Right renal pelvis (tissue), 4 donors: ENCODE results near the gene MEI4. TPM values are rescaled to one million over a fixed set of nuclear protein-coding genes. Genes with fewer than 3 reads are reported as not detected.
"Not testable (repeated sequence)": the region's sequence is repeated elsewhere in the genome, so short reads cannot be mapped to it uniquely, and the experiment has no call there.

ENCODE experiments used
- DNase-seq, 4 donors: peaks; one replicate each; pipeline ENCODE4 v3.0.0-alpha.2; 2013; ENCODE audit warnings: low read depth in 4 of 4, low spot score in 3 of 4, missing footprints in 1 of 4
- polyA plus RNA-seq, 4 donors: library from polyadenylated mRNA; unstranded; fragments of 120-200 nt; gene quantifications; one replicate each; pipeline ENCODE4 v1.2.1, GENCODE V29; 2013; ENCODE audit not compliant: insufficient read length in 4 of 4

Gene MEI4, protein sequence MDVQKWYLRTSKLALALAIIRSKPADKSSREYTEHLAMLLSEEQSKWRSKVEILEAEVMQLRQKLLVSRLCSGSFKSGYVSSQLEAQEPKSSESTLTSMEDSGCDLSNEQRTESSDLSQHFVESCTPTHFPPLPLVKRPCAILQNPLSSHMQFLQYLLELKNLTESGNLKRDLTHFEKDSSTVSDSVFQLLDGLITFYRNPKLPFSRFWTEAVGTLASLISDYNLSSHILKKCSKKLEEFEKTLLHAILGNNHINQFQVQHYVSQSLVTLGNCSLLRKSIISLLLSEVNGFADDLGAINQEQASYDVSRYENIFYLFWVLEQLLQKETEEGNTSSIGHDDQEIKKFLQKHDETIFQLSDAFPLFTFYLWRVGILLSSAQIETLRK
- 1 to 10 TPM; 1.6 to 2.7 (median 2.0) TPM for polyA plus RNA-seq

DNA sequence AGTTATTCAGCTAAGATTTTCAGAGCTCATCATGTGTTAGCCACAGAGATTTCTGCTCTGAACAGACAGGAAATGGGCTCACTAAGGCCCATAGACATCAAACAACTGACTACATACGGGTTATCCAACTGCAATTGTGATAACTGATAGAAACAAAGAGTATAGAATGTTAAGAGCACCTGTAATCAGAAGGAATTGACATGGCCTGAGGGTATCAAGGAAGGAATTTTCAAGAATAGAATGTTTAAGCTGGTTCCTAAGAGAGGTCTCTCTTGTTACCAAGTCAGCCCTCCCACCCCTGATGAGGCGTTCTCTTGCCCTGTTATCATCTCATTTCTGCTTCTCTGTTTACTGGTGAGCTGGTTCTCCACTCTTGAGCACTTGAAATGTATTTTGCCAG, at the start of gene MEI4:
MEI4 (plus strand) TSS at position 301 of the 400 bp plus-strand sequence. CDS start 37,633 bp downstream, outside the sequence.
- no peak for DNase-seq

DNA sequence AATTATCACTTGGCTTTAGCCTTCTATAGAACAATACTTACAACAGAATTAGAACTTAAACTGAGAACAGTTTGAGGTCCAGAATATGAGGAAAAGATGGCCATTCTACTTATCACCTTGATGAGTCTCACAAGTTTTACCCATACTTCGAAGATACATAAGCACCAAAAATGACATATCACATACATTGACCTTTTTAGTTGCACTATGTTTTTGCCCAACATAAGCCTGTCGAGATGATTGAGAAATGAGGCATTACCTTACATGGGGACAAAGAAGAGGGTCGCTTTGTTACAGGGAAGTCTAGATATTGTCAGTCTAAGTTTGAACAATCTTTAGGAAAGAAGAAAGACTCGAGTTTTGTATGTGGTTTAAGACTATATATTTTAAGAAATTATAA, 48.4 kb upstream of the MEI4 start:
- no peak for DNase-seq

GRCh38 chr6:77607004-77607403, 45.8 kb upstream of the MEI4 start:
- no peak for DNase-seq

GRCh38 chr6:77609106-77609505, 43.7 kb upstream of the MEI4 start:
- no peak for DNase-seq

DNA sequence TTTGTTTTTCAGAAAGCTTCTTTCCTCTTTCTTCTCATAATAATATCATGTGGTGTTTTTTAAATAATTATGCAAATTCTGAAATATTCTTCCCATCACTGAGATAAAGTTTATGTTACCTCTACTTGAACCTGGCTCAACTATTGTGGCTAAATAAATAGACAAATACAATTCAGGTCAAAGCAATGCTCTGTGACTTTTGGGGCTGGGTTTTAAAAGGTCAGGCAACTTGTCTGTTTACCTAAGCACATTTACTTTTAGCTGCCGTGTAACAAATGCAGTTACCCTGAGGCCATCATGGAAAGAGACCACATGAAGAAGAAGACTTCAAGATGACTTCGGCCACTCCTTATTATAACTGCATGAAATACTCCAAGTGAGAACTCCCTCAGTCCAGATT, 33.7 kb upstream of the MEI4 start:
- no peak for DNase-seq

DNA sequence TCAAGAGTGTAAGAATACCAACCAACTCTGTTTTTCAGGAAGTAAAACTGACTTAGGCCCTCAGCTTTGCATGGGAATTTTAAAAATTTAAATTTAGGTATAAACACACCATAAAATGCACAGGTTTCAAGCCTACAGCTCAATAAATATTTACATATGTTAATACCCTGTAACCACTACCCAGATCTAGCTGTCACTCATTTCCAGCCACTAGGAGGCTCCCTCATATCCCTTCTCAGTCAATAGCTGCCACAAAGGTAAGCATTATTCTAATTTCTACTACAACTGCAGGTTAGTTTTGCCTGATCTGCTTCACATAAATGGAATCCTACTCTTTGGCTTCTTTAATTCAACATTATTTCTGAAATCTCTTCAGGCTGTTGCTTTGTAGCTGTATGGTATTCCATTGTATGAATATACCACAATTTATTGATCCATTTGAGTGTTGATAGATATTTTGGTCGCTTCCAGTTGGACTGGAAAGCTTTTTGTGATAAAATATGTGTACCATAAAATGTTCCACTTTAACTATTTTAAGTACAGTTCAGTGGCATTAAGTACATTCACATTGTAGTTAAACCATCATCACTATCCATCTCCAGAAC, 32.5 kb upstream of the MEI4 start:
- no peak for DNase-seq

- DNase-seq: no peak
Measured at GRCh38 chr6:77624515-77624914, 28.3 kb upstream of the MEI4 start.

DNA sequence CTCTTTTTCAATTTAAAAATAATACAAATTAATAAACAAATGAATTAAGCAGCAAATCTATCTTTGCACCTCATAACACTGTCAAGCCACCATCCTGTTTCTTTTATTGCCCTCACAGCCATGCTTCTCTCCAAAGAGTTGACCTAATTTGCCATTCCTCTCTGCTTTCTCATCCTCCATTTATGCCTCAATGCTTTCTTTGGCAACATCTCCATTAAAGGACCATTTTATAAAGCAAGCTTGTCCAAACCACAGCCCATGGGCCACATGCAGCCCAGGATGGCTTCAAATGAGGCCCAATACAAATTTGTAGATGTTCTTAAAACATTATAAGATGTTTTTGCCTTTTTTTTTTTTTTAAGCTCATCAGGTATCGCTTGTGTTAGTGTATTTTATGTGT, 26.4 kb upstream of the MEI4 start:
- no peak for DNase-seq

- DNase-seq: no peak
Measured at GRCh38 chr6:77630014-77630413, 22.8 kb upstream of the MEI4 start.

DNA sequence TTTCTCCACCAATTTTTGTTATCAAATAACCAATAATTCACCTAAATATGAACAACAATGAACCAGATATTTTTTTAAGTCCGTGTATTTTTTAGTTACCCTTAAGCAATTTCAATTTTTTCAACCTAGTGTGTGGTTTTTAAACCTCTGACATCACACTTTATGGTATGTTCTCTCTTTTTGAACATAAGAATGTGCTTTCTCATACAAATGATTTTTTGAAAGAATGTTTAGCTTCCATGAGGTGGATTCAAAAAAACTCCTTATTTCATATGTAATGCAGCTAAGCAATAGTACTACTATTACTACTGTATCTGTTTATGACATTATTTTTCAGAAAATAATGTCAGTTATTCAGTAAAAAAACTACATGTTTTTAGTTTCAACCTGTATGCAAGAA, 19.4 kb upstream of the MEI4 start:
- no peak for DNase-seq

DNA sequence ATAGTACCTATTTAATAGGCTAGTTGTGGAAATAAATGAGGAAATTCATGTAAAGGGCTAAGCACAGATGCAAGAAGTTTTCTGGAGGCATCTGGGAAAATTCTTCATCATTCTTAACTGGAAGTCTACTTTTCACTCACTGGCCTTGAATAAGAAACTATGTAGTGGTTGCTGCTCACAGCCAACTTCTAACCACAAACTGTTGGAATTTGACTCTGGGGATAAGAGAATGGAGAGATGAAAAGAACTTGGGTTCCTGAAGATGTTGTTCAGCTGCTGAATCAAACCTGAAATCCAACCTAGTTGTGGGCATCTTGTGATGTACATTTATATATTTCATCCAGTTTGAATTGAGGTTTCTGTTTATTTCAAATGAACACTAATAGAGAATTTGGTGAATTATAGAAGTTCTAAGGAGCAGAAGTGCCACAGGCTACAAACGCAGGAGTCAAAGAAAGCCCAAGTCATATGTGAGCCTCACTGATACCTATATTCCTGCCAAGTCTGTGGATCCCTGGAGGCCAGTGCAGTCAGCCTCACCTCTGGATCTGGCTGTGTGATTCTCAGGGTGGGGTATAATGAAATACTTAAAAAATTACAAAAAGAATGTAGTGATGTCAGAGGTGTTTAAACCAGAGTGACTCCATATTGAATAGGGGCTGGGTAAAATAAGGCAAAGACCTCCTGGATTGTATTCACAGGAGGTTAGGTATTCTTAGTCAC, 18.7 kb upstream of the MEI4 start:
- DNase-seq: no peak

DNA sequence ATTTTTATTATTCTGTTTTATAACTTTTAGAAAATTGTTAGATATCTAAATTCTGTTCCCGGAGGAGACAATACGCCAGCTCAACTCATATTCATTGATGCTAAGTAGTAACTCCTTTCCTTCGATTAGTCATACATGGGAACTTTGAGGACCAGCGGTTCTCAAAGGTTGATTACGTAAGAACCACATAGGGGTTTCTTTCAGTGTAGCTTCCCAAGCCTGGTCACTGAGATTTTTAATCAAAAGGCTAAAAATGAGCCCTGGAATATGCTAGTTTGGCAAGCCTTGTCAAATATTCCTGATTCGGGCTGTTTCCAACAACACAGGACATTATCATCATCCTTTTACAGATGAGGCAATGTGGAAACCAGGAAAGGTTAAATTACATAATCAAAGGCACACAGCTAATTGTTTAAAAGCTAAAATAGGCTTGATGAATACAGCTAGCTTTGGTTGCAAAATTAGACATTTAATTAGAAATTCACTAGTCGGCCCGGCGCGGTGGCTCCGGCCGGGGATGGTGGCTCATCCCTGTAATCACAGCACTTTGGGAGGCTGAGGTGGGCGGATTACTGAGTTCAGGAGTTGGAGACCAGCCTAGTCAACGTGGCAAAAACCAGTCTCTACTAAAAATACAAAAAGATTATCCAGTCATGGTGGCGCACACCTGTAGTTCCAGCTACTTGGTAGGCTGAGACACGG, 14.6 kb upstream of the MEI4 start:
- DNase-seq: no peak

DNA sequence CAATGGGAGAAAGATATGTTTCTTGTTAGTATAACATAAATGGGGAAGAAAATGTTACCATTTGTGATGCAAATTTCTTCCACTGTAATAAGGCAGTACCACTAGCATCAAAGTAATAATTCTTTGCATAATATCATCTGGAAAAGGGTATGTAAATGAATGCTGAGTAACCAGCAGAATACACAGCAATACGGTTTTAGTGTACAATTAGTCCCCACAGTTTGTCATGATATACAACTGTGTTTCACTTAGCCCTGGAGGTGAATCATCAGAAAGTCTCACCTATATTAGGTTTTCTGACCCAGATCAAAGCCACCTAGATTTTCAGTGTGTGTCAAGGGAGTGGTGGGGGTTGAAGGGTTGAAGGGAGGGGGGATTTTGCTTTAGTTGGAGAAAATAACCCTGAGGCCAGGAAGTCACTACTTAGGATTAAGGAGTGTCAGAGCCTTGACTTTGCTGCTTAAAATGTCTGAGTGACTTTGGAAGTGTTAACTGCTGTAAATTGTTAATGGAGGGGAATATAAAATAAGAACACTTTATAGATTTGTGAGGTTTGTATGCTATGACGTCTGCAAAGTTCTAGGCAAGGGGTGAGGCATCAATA, 8.6 kb upstream of the MEI4 start:
- no peak for DNase-seq

DNA sequence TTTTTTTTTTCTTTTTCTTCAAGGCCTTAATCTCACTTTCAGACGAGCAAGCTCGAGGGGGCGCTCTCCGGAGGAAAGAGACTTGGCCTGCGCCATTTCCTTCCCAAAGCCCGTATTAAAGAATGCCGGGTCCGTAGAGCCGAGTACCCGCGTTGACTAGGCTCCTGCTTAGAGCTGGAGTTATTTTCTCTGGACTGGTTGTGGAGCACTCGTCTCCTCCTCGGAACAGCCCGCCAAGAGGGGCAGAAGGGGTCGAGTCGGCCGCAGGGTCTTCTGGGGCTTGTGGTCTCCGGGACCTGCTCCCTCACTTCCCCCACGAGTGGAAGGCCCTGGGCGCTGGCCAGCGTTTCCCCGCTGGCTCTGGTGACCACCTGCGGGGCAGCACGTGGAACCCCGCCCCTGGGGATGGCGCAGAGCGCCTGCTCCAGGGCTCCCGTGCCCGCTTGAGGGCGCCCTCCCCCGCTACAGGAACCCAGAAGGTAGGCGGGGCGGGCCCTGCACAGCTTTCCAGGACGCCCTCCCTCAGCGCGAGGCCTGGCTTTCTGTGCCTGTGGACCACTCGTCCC, 2.7 kb upstream of the MEI4 start:
- DNase-seq: peak; percentile 40 to 53 (median 42)

DNA sequence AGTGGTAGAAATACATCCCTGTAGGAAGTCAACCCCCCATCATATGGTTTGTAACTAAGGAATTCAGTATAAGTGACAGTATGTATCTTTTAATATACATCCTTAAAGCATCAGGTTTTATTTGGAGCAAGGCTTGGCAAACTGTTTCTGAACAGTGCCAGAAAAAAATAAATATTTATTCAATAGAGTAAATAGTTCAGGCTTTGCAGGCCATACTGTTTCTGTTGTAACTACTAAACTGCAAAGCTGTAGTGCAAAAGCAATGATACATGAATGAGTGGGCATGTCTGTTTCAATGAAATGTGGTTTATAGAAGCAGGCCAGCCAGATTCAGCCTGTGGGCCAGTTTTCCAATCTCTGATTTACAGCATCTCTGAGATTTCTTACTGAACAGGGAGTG, 977 bp downstream of the MEI4 start:
- DNase-seq: no peak

GRCh38 chr6:77655035-77655434, 2.2 kb downstream of the MEI4 start:
- DNase-seq: not testable (repeated sequence)

DNA sequence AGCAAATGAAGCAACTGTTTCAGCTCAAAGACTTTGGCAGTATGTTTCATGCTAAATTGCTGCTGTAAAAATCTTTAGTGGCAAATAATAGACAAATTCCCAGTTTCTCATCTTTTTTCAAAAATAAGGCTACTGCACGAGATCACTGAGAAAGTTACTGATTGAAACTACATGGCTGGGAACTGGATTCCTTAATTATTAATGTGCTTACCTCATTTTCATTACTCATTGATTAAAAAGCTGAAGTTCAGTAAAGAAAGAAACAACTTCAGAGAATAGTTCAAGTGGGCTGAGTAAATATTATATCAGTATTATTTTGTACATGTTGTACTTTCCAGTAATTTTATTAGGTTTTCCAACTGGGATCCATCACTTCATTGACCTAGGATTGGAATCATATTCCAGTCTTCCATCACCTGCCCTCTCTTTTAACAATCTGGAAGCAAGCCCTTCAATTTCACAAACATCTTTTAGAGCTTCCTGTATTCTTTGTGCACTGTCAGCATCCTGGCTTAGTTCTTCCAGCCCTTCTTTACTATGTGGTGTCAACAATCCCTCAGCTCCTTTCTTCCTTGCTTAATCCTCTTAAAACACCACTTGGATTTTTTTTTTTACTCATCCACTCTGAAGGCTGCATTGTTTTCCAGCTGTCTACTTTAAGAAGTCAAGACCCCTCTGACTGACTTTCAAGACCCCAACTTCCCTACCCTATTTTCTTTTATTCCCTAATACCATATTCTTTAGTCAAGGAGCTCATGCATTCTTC, 4.3 kb downstream of the MEI4 start:
- DNase-seq: no peak

DNA sequence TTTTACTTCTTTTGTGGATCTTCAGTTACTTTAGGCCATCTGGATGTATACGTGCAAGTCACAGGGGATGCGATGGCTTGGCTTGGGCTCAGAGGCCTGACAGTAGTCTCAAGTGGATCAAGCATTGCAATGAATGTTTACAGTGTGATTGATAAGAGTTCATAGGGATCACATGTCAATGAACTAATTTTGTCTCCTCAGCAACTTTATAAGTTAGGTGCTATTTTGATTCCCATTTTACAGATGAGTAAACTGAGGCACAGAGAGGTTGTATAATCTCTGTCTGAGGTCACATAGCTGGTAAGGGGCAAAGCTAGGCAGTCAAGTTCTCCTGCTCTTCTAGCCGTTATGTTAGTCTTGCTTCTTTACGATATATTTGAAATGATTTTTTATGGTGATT, 13.5 kb downstream of the MEI4 start:
- DNase-seq: no peak

DNA sequence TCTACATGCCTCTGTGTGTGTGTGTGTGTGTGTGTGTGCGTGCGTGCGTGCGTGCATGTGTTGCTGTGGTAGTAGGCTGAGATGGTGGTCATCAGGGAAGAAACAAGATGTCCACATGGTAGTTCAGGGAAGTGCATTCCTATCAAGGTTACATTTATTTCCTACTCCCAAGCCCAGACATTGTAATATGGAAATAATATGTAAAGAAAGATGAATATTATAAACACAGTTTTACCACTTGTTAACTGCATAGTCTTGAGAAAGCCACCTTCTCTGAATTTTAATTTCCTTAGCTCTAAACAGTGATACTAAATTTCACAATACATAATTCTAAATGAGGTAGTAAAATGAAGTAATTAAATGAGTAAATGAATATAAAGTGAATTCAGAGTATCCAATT, 14.0 kb downstream of the MEI4 start:
- DNase-seq: no peak

DNA sequence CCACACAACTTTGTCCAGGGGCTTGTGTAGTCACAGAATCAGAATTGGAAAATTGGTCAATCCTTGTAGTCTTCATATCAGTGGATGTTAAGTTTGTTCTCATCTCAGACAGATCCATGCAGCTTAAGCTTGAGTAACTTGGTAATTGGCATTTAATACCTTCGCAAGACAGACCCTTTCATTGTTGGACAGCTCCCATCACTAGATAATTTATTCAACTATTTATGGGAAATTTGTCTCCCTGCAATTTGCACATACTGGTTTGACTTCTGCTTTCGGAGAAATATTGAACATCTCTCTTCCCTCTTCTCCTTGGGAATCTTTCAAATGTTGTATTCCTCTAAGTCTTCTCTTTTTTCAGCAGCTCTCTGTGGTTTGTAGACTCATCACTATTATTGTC, 17.1 kb downstream of the MEI4 start:
- DNase-seq: no peak
